PFSK-1 (cell line): ENCODE measurements around the gene GLE1.

ENCODE experiments used
- FOXP2 ChIP-seq: optimal IDR thresholded peaks from 2 replicates; pipeline ENCODE3; 2011; ENCODE audit warnings: borderline replicate concordance, control low read depth, inconsistent platforms; ENCODE audit not compliant: insufficient read depth; ENCODE audit errors: extremely low read length, extremely low read depth
- POLR2AphosphoS5 ChIP-seq: IDR thresholded peaks from 2 replicates; pipeline ENCODE4 v1.6.1; 2012; ENCODE audit warnings: low read depth, mild to moderate bottlenecking, control low read depth, low read length, moderate library complexity
- REST ChIP-seq, 2 experiments: IDR thresholded peaks; 2 replicates each; pipeline versions ENCODE4 v1.6.1 to v1.8.0; 2011 to 2012; ENCODE audit warnings: low read depth in 2 of 2, low read length in 2 of 2, control low read depth in 1 of 2, inconsistent platforms in 1 of 2, mild to moderate bottlenecking in 1 of 2, moderate library complexity in 1 of 2; ENCODE audit not compliant: insufficient read depth in 1 of 2
- SIN3A ChIP-seq: IDR thresholded peaks from 2 replicates; pipeline ENCODE4 v1.6.1; 2012; ENCODE audit warnings: mild to moderate bottlenecking, low read length, moderate library complexity, borderline replicate concordance; ENCODE audit not compliant: insufficient read depth
- TAF1 ChIP-seq: IDR thresholded peaks from 2 replicates; pipeline ENCODE4 v1.6.1; 2012; ENCODE audit warnings: low read length, control low read depth, borderline replicate concordance; ENCODE audit not compliant: insufficient read depth

Gene GLE1

GRCh38 chr9:128550770-128551656 is 46.5 kb downstream of the GLE1 start:
- TF ChIP-seq POLR2AphosphoS5 (no peak), SIN3A (no peak), REST (IDR thresholded peaks at IDR 0.05; ENCODE audit: insufficient read depth in 1 of 2, low read depth in 2 of 2, low read length in 2 of 2) (no peak), TAF1 (no peak), FOXP2 (no peak)

GRCh38 chr9:128551657-128552152 is 47.2 kb downstream of the GLE1 start:
- TF ChIP-seq SIN3A (no peak), TAF1 (no peak), REST (IDR thresholded peaks at IDR 0.05; ENCODE audit: insufficient read depth in 1 of 2, low read depth in 2 of 2, low read length in 2 of 2) (no peak), FOXP2 (no peak), POLR2AphosphoS5 (no peak)

- TF ChIP-seq REST (IDR thresholded peaks at IDR 0.05; ENCODE audit: insufficient read depth in 1 of 2, low read depth in 2 of 2, low read length in 2 of 2) (peak; percentile 15 to 41; a peak in 1 of 4 replicates), FOXP2 (peak; percentile 11), POLR2AphosphoS5 (peak; percentile 93), SIN3A (peak; percentile 60; the same call in 1 of the 2 replicates), TAF1 (peak; percentile 67; the same call in 1 of the 2 replicates)
These were observed 47.7 kb downstream of the GLE1 start, which contains the start of gene SPTAN1 for GRCh38 chr9:128552153-128552743. SPTAN1 (plus strand) TSS chr9:128552587; CDS start chr9:128566741, 14,154 bp downstream.

GRCh38 chr9:128552744-128553440 is 48.4 kb downstream of the GLE1 start:
- no peak for TF ChIP-seq TAF1

- no peak for TF ChIP-seq TAF1
- no peak for TF ChIP-seq REST (IDR thresholded peaks at IDR 0.05; ENCODE audit: insufficient read depth in 1 of 2, low read depth in 2 of 2, low read length in 2 of 2)
- no peak for TF ChIP-seq FOXP2
These were observed 49.2 kb downstream of the GLE1 start for GRCh38 chr9:128553728-128554127.
